Measurements from ENCODE around the gene CHD3. TPM values are rescaled to one million over a fixed set of nuclear protein-coding genes. Genes with fewer than 3 reads are reported as not detected.

The CHD3 gene
- total and polyA plus RNA-seq, 2 of the 13 experiments (the other 11 are each of a cell fraction or from before 2014, with no cell fraction given), result 2.7 to 3.7 TPM

DNA sequence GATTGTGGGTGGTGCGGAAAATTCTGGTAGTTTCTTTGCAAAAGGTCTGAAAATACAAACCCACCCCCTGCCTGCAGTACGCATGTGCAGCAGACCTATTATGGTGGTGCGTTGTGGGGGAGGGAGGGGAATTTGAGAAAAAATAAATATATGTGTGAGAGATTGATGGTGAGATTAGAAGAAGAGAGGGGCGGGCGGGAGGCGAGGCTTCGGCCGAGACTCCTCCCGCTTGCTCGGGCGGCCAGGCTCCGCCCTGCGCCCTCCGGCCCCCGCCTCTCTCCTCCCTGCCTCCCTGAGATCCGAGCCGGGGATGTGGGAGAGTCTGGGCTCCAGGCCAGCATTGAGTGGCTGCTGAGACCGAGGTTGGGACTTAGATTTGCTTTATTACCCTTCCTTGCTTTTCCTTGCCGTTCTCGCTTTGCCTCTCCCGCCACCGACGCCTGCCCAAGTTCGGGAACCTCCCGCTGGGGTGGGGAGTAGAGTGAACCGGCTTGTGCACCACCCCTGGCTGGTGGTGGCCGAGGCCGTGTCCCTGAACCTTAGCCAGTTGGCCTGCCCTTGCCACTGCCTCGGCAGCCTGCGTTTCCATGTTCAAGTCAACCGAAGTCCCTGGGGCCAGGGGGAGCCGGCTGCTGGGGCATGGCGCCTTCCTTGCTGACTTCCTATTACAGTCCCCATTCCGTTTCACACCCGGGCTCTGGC lies 956 bp upstream of the CHD3 start (continued):
- no peak for TF ChIP-seq ZSCAN21 (CRISPR knock-in tag; IDR thresholded peaks at IDR 0.05; ENCODE audit: borderline replicate concordance)
- TF ChIP-seq, protein P1, sequence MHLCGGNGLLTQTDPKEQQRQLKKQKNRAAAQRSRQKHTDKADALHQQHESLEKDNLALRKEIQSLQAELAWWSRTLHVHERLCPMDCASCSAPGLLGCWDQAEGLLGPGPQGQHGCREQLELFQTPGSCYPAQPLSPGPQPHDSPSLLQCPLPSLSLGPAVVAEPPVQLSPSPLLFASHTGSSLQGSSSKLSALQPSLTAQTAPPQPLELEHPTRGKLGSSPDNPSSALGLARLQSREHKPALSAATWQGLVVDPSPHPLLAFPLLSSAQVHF (CRISPR knock-in tag; IDR thresholded peaks at IDR 0.05), result no peak
- no peak for TF ChIP-seq ZZZ3 (CRISPR knock-in tag; IDR thresholded peaks at IDR 0.05; ENCODE audit: borderline replicate concordance)
- TF ChIP-seq, protein P2, sequence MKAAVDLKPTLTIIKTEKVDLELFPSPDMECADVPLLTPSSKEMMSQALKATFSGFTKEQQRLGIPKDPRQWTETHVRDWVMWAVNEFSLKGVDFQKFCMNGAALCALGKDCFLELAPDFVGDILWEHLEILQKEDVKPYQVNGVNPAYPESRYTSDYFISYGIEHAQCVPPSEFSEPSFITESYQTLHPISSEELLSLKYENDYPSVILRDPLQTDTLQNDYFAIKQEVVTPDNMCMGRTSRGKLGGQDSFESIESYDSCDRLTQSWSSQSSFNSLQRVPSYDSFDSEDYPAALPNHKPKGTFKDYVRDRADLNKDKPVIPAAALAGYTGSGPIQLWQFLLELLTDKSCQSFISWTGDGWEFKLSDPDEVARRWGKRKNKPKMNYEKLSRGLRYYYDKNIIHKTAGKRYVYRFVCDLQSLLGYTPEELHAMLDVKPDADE (CRISPR knock-in tag; IDR thresholded peaks at IDR 0.05), result no peak
- TF ChIP-seq AKAP8 (CRISPR knock-in tag; IDR thresholded peaks at IDR 0.05), result no peak; the same call in 1 of the 2 replicates
- no peak for TF ChIP-seq ZBTB20 (CRISPR knock-in tag; IDR thresholded peaks at IDR 0.05; ENCODE audit: borderline replicate concordance, low read depth)
- TF ChIP-seq ARID2 (CRISPR knock-in tag; IDR thresholded peaks at IDR 0.05; ENCODE audit: borderline replicate concordance), result 0 out of 2 replicates have a peak, but pooled peaks have one; percentile 40
- TF ChIP-seq ZMYM4 (CRISPR knock-in tag; IDR thresholded peaks at IDR 0.05), result peak; percentile 49; the same call in 1 of the 2 replicates
- no peak for TF ChIP-seq WIZ (CRISPR knock-in tag; IDR thresholded peaks at IDR 0.05)
- TF ChIP-seq MATR3 (CRISPR knock-in tag; IDR thresholded peaks at IDR 0.05), result no peak
- no peak for TF ChIP-seq SIX4 (CRISPR knock-in tag; IDR thresholded peaks at IDR 0.05)
- peak; percentile 68; the same call in 1 of the 2 replicates for TF ChIP-seq ZNF619 (CRISPR knock-in tag; IDR thresholded peaks at IDR 0.05)
- no peak for TF ChIP-seq CCDC6 (CRISPR knock-in tag; IDR thresholded peaks at IDR 0.05)
- no peak for TF ChIP-seq RNF2 (conservative IDR thresholded peaks at IDR 0.05; ENCODE audit: low read depth)
- peak; percentile 84 for TF ChIP-seq SKI (IDR thresholded peaks at IDR 0.05; ENCODE audit: partially characterized antibody)
- TF ChIP-seq ZNF841 (CRISPR knock-in tag; IDR thresholded peaks at IDR 0.05; ENCODE audit: borderline replicate concordance), result no peak
- TF ChIP-seq, protein P3, sequence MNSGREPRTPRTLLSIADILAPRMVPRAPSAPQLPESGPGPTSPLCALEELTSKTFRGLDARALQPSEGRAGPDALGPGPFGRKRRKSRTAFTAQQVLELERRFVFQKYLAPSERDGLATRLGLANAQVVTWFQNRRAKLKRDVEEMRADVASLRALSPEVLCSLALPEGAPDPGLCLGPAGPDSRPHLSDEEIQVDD (CRISPR knock-in tag; IDR thresholded peaks at IDR 0.05; ENCODE audit: borderline replicate concordance), result peak; percentile 21; the same call in 1 of the 2 replicates
- TF ChIP-seq, protein P4, sequence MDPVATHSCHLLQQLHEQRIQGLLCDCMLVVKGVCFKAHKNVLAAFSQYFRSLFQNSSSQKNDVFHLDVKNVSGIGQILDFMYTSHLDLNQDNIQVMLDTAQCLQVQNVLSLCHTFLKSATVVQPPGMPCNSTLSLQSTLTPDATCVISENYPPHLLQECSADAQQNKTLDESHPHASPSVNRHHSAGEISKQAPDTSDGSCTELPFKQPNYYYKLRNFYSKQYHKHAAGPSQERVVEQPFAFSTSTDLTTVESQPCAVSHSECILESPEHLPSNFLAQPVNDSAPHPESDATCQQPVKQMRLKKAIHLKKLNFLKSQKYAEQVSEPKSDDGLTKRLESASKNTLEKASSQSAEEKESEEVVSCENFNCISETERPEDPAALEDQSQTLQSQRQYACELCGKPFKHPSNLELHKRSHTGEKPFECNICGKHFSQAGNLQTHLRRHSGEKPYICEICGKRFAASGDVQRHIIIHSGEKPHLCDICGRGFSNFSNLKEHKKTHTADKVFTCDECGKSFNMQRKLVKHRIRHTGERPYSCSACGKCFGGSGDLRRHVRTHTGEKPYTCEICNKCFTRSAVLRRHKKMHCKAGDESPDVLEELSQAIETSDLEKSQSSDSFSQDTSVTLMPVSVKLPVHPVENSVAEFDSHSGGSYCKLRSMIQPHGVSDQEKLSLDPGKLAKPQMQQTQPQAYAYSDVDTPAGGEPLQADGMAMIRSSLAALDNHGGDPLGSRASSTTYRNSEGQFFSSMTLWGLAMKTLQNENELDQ (CRISPR knock-in tag; IDR thresholded peaks at IDR 0.05; ENCODE audit: borderline replicate concordance), result no peak
- no peak for TF ChIP-seq ZNF737 (CRISPR knock-in tag; IDR thresholded peaks at IDR 0.05; ENCODE audit: borderline replicate concordance)
- TF ChIP-seq, protein P5, sequence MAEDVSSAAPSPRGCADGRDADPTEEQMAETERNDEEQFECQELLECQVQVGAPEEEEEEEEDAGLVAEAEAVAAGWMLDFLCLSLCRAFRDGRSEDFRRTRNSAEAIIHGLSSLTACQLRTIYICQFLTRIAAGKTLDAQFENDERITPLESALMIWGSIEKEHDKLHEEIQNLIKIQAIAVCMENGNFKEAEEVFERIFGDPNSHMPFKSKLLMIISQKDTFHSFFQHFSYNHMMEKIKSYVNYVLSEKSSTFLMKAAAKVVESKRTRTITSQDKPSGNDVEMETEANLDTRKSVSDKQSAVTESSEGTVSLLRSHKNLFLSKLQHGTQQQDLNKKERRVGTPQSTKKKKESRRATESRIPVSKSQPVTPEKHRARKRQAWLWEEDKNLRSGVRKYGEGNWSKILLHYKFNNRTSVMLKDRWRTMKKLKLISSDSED (CRISPR knock-in tag; IDR thresholded peaks at IDR 0.05), result no peak
- no peak for TF ChIP-seq ARNT (IDR thresholded peaks at IDR 0.05)
- no peak for TF ChIP-seq RFX3 (CRISPR knock-in tag; IDR thresholded peaks at IDR 0.05)
- TF ChIP-seq NFKBIZ (CRISPR knock-in tag; IDR thresholded peaks at IDR 0.05), result no peak
- TF ChIP-seq RXRA (CRISPR knock-in tag; IDR thresholded peaks at IDR 0.05), result peak; percentile 83
- no peak for TF ChIP-seq FLYWCH1 (CRISPR knock-in tag; IDR thresholded peaks at IDR 0.05)
- no peak; the same call in 1 of the 2 replicates for TF ChIP-seq FOSL2 (CRISPR knock-in tag; IDR thresholded peaks at IDR 0.05)
